CD4-positive, alpha-beta T cell (primary cell): ENCODE results near the gene LRRC26. TPM values are rescaled to one million over a fixed set of nuclear protein-coding genes. Genes with fewer than 3 reads are reported as not detected.

Source experiments
- ATAC-seq: fragments of 200-7000 bp; cut with Tn5 transposase; one replicate; pipeline ENCODE4 v1.10.0; 2022; ENCODE audit warnings: mild to moderate bottlenecking; ENCODE audit not compliant: poor library complexity
- CTCF ChIA-PET: fragments of 350-600 bp; sonication (Branson Sonifier 250); formaldehyde crosslinking; loops from one replicate; lab custom pipeline; 2021; ENCODE audit warnings: antibody characterized with exemption, inconsistent platforms; lab: Charles Lee
- POLR2A ChIA-PET: fragments of 350-600 bp; sonication (Branson Sonifier 250); formaldehyde crosslinking; loops from one replicate; lab custom pipeline; 2021; ENCODE audit warnings: antibody characterized with exemption, inconsistent platforms; lab: Charles Lee
- DNase-seq, 14 experiments: peaks; one replicate each; pipeline ENCODE4 v3.0.0-alpha.2; 2013 to 2020; ENCODE audit warnings: mixed read lengths in 2 of 14
- H3K27ac ChIP-seq, 2 donors: one replicate each; pipeline versions ENCODE4 v1.5.1 to v1.7.0; 2013; ENCODE audit warnings: low read length in 2 of 2, low read depth in 1 of 2, mild to moderate bottlenecking in 1 of 2
- H3K27me3 ChIP-seq, 2 experiments: 1 replicate in 1 of 2; 2 replicates in 1 of 2; pipeline versions ENCODE4 v1.6.1 to v1.7.0; 2013; ENCODE audit warnings: low read length in 2 of 2, control low read depth in 1 of 2, mild to moderate bottlenecking in 1 of 2, moderate library complexity in 1 of 2; ENCODE audit not compliant: insufficient read depth in 2 of 2, control insufficient read depth in 1 of 2
- H3K36me3 ChIP-seq: one replicate; pipeline ENCODE4 v1.6.1; 2013; ENCODE audit warnings: low read length, control low read depth; ENCODE audit not compliant: insufficient read depth
- H3K4me1 ChIP-seq: one replicate; pipeline ENCODE4 v1.6.1; 2013; ENCODE audit warnings: low read length, control low read depth; ENCODE audit not compliant: insufficient read depth
- H3K4me3 ChIP-seq: one replicate; pipeline ENCODE4 v1.5.1; 2013; ENCODE audit warnings: mild to moderate bottlenecking, low read length, moderate library complexity
- H3K9me3 ChIP-seq, 2 experiments: 1 replicate in 1 of 2; 2 replicates in 1 of 2; pipeline versions ENCODE4 v1.6.1 to v1.7.0; 2013; ENCODE audit warnings: low read length in 2 of 2, mild to moderate bottlenecking in 2 of 2, control low read depth in 1 of 2, moderate library complexity in 1 of 2; ENCODE audit not compliant: control insufficient read depth in 1 of 2, insufficient read depth in 1 of 2
- H3K27ac Mint-ChIP-seq: one replicate; pipeline ENCODE4 v1.8.0; 2020; ENCODE audit warnings: mixed read lengths
- H3K27me3 Mint-ChIP-seq: one replicate; pipeline ENCODE4 v1.8.0; 2021; ENCODE audit warnings: mixed read lengths
- H3K36me3 Mint-ChIP-seq: one replicate; pipeline ENCODE4 v1.8.0; 2021; ENCODE audit warnings: low read depth, mixed read lengths
- H3K4me1 Mint-ChIP-seq: one replicate; pipeline ENCODE4 v1.8.0; 2021; ENCODE audit warnings: low read depth, mixed read lengths
- H3K4me3 Mint-ChIP-seq: one replicate; pipeline ENCODE4 v1.8.0; 2020; ENCODE audit warnings: mild to moderate bottlenecking, mixed read lengths
- H3K9me3 Mint-ChIP-seq: one replicate; pipeline ENCODE4 v1.8.0; 2020; ENCODE audit warnings: mixed read lengths
- intact Hi-C, 2 experiments: fragments of 100-400 bp; cut with DNase I in 1 of 2; cut with micrococcal nuclease in 1 of 2; formaldehyde crosslinking; loops; one replicate each; pipeline versions ENCODE4 v1.15.1 to v1.9.0; 2023 to 2025; cut with DNase I, micrococcal nuclease
- total RNA-seq, 174 experiments: library from RNA in 2 of 174; stranded (reverse) in 2 of 174; gene quantifications; one replicate each; pipeline ENCODE4 v1.2.3 and lab custom pipeline; 2021 to 2026
- TF ChIP-seq, protein P1 (sequence below): fragments of 200-600 bp; IDR thresholded peaks from one replicate; pipeline ENCODE4 v1.8.0; 2022; ENCODE audit warnings: antibody characterized with exemption, mild to moderate bottlenecking

LRRC26 gene
- total RNA-seq, 2 experiments from 2014 or later: not detected

DNA sequence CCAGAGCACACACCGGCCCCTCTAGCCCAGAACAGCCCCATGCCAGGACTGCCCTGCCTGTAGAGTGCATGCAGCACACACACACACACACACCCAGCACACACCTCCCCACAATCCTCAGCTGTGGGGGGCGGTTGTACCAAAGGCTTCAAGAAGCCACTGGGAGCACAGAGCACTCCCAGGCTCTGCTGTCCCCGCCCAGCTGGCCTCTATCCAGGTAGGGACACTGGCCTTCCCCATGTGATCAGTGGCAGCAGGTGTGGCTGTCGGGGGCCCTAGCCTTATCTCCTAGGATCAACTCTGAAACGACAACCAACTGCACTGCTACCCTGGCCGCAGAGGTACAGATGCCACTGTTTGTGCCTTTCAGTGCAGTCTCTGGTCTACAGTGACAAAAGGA is 16.5 kb upstream of the LRRC26 start:
- intact Hi-C loops: loop anchor here in 1 of 2 experiments (5.0 kb wide), 1 partner anchor 51 kb away; no protein-coding TSS in a partner anchor
- H3K36me3 Mint-ChIP-seq: peaks cover 69% of the 10 kb centered on the region
- ATAC-seq (no peak), DNase-seq (no peak)
- no peaks in the 10 kb centered on the region for H3K27me3 ChIP-seq
- H3K9me3 ChIP-seq: no peaks in the 10 kb centered on the region
- H3K4me3 Mint-ChIP-seq: peak overlapping the region; percentile 93
- TF ChIP-seq, protein P1, sequence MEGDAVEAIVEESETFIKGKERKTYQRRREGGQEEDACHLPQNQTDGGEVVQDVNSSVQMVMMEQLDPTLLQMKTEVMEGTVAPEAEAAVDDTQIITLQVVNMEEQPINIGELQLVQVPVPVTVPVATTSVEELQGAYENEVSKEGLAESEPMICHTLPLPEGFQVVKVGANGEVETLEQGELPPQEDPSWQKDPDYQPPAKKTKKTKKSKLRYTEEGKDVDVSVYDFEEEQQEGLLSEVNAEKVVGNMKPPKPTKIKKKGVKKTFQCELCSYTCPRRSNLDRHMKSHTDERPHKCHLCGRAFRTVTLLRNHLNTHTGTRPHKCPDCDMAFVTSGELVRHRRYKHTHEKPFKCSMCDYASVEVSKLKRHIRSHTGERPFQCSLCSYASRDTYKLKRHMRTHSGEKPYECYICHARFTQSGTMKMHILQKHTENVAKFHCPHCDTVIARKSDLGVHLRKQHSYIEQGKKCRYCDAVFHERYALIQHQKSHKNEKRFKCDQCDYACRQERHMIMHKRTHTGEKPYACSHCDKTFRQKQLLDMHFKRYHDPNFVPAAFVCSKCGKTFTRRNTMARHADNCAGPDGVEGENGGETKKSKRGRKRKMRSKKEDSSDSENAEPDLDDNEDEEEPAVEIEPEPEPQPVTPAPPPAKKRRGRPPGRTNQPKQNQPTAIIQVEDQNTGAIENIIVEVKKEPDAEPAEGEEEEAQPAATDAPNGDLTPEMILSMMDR: no peak
- H3K4me1 Mint-ChIP-seq: peaks cover 29% of the 10 kb centered on the region
- peaks cover 50% of the 10 kb centered on the region for H3K4me1 ChIP-seq
- ChIA-PET CTCF (no interaction called here), POLR2A (no interaction called here)
- peak overlapping the region; percentile 79 for H3K27ac Mint-ChIP-seq
- H3K27ac ChIP-seq: no peak overlapping the region
- H3K9me3 Mint-ChIP-seq: no peaks in the 10 kb centered on the region
- H3K4me3 ChIP-seq: no peak overlapping the region
- peaks cover 65% of the 10 kb centered on the region for H3K36me3 ChIP-seq
- H3K27me3 Mint-ChIP-seq: no peaks in the 10 kb centered on the region

DNA sequence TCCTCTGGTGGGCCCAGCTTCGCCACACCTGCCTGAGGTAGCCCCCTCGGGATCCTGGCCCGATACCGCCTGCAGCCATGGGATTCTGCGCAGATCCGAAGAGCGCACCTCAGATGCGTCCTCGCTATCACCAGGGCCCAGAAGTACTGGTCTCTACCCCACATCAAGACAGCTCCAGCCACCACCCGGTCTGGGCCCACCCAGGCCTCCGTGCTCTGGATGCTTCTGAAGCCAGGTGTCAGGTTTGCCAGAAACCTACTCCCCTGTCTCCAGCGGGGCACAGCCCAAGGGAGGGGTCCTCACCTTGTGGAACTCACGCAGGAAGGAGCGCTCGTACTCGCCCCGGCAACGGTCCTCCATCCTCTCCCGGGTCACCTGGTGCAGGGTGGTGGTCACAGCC is 16.1 kb upstream of the LRRC26 start:
- TF ChIP-seq, protein P1: no peak
- Histone ChIP-seq H3K27me3 (no peaks in the 10 kb centered on the region), H3K27ac (no peak overlapping the region), H3K4me3 (no peak overlapping the region), H3K36me3 (peaks cover 66% of the 10 kb centered on the region), H3K9me3 (no peaks in the 10 kb centered on the region), H3K4me1 (peaks cover 50% of the 10 kb centered on the region)
- H3K27ac Mint-ChIP-seq: no peak overlapping the region
- H3K27me3 Mint-ChIP-seq: no peaks in the 10 kb centered on the region
- no peak for DNase-seq
- ChIA-PET POLR2A (no interaction called here), CTCF (no interaction called here)
- H3K4me1 Mint-ChIP-seq: peaks cover 29% of the 10 kb centered on the region
- H3K36me3 Mint-ChIP-seq: peaks cover 72% of the 10 kb centered on the region
- H3K4me3 Mint-ChIP-seq: peak overlapping the region; percentile 93
- ATAC-seq: no peak
- intact Hi-C loops: loop anchor here in 1 of 2 experiments (5.0 kb wide), 1 partner anchor 51 kb away; no protein-coding TSS in a partner anchor
- no peaks in the 10 kb centered on the region for H3K9me3 Mint-ChIP-seq

DNA sequence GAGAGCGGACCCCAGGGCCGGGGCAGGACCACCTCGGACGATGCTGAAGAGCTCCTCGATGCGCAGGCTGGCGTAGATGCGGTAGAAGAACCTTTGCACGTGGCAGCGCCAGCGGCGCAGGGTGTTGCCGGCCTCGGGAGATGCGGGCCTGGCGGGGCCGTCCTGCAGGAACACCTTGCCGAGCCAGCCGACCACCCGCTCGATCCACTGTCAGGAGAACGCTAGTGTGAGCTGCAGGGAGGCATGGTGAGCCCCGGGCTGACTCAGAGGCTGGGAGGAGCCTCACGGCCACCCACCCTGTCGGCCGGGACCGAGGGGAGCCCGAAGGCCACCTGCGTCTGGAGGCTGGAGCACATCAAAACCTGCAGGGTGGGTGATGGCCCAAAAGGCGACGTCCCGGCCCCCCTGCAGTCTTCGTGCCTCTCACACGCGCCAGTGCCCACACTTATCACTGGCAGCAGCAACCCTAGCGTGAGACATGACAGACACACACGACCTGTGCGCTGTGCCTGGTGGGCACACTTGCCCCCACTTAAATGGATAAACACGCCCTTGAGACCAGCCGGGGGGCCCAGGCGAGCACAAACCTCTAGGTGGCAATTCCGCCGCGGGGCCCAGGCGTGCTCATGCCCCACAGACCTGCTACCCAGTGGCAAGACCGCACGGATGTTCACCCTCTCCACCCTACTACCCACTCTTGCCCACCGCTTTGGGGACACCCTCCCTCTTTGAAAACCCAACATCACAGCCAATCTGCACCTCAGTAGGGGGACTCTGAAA is 15.2 kb upstream of the LRRC26 start:
- POLR2A ChIA-PET: no interaction called here
- H3K4me3 Mint-ChIP-seq: no peak overlapping the region

More for the DNA sequence above, 15.2 kb upstream of the LRRC26 start:
- Mint-ChIP-seq H3K4me1 (peaks cover 29% of the 10 kb centered on the region), H3K27ac (no peak overlapping the region), H3K36me3 (peaks cover 70% of the 10 kb centered on the region), H3K9me3 (no peaks in the 10 kb centered on the region), H3K27me3 (no peaks in the 10 kb centered on the region)
- Histone ChIP-seq H3K9me3 (no peaks in the 10 kb centered on the region), H3K27me3 (no peaks in the 10 kb centered on the region), H3K27ac (no peak overlapping the region), H3K4me3 (no peak overlapping the region), H3K4me1 (peaks cover 44% of the 10 kb centered on the region), H3K36me3 (peaks cover 66% of the 10 kb centered on the region)
- CTCF ChIA-PET: no interaction called here
- DNase-seq (no peak), ATAC-seq (no peak)
- TF ChIP-seq, protein P1: no peak
- intact Hi-C loops: loop anchor here in 1 of 2 experiments (5.0 kb wide), 1 partner anchor 52 kb away; no protein-coding TSS in a partner anchor
